ENCODE measurements around the gene CFAP58.

DNA sequence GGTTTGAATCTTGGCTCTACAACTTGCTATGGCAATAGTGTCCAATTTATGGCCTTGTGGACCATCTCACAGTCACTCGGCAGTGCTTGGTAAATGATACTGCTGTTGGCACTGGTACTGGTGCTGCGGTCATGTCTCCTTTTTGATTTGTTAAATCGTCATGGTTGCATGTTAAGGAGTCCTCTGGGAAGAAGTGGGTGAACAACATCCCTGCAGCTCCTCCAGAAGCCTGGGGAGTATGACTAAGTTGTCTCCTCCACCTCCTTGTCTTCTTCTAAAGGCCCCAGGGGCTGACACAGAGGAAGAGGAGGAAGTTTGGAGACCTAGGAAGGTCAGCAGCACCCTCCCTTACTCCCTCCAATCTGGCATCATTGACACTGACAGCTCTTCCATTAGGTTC, 23.9 kb upstream of the CFAP58 start:
- TF ChIP-seq CTCF (IDR thresholded peaks at IDR 0.05) (no peak), POLR2A (IDR thresholded peaks at IDR 0.05) (no peak)
